Uterus (tissue), 2 donors: ENCODE measurements around the gene DOCK4.

Experiments used
- POLR2A ChIP-seq, 2 donors: fragments of 450-650 bp; IDR thresholded peaks; one replicate each; pipeline ENCODE4 v1.6.1; 2016; ENCODE audit warnings: antibody characterized with exemption in 2 of 2, mild to moderate bottlenecking in 1 of 2, moderate library complexity in 1 of 2
- TF ChIP-seq, protein P1 (sequence below), 4 experiments: fragments of 200-600 bp in 2 of 4; fragments of 450-650 bp in 2 of 4; sonication (generic) in 2 of 4; IDR thresholded peaks; one replicate each; pipeline ENCODE4 v1.5.1; 2016 to 2019; ENCODE audit warnings: antibody characterized with exemption in 4 of 4, mild to moderate bottlenecking in 2 of 4, moderate library complexity in 1 of 4

DNA sequence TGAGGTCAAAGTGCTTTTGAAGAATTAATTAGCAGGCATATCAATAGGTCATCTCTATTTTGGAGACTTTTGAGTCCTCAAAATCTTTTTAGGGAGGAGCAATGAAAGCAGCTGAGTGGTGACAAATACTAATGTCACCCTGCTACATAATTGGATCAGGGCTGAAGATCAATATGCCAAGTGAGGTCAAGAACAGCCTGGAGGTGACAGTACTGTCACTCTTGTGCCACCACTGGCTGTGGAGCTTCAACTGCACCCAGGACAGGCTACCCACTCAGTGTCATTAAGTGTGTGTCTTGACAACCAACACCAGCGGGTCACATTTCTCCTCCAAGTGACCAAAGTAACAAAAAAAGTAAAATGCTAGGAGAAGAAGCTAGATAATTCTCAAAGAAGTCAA lies 167.8 kb downstream of the DOCK4 start:
- TF ChIP-seq POLR2A (IDR thresholded peaks at IDR 0.05): no peak
- TF ChIP-seq, protein P1, sequence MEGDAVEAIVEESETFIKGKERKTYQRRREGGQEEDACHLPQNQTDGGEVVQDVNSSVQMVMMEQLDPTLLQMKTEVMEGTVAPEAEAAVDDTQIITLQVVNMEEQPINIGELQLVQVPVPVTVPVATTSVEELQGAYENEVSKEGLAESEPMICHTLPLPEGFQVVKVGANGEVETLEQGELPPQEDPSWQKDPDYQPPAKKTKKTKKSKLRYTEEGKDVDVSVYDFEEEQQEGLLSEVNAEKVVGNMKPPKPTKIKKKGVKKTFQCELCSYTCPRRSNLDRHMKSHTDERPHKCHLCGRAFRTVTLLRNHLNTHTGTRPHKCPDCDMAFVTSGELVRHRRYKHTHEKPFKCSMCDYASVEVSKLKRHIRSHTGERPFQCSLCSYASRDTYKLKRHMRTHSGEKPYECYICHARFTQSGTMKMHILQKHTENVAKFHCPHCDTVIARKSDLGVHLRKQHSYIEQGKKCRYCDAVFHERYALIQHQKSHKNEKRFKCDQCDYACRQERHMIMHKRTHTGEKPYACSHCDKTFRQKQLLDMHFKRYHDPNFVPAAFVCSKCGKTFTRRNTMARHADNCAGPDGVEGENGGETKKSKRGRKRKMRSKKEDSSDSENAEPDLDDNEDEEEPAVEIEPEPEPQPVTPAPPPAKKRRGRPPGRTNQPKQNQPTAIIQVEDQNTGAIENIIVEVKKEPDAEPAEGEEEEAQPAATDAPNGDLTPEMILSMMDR (IDR thresholded peaks at IDR 0.05): no peak
